ENCODE measurements around the gene ST6GALNAC1.

GRCh38 chr17:76671912-76672262 lies 28.3 kb upstream of the ST6GALNAC1 start:
- TF ChIP-seq, protein P1, sequence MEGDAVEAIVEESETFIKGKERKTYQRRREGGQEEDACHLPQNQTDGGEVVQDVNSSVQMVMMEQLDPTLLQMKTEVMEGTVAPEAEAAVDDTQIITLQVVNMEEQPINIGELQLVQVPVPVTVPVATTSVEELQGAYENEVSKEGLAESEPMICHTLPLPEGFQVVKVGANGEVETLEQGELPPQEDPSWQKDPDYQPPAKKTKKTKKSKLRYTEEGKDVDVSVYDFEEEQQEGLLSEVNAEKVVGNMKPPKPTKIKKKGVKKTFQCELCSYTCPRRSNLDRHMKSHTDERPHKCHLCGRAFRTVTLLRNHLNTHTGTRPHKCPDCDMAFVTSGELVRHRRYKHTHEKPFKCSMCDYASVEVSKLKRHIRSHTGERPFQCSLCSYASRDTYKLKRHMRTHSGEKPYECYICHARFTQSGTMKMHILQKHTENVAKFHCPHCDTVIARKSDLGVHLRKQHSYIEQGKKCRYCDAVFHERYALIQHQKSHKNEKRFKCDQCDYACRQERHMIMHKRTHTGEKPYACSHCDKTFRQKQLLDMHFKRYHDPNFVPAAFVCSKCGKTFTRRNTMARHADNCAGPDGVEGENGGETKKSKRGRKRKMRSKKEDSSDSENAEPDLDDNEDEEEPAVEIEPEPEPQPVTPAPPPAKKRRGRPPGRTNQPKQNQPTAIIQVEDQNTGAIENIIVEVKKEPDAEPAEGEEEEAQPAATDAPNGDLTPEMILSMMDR (IDR thresholded peaks at IDR 0.05): peak in 3 of 6 experiments; percentile 33 to 49 (median 39)
- peak; percentile 55 to 91 for TF ChIP-seq POLR2A (IDR thresholded peaks at IDR 0.05)

Data from adrenal gland (tissue), 5 donors.